Measurements from ENCODE around the gene RNF166.

Gene RNF166

DNA sequence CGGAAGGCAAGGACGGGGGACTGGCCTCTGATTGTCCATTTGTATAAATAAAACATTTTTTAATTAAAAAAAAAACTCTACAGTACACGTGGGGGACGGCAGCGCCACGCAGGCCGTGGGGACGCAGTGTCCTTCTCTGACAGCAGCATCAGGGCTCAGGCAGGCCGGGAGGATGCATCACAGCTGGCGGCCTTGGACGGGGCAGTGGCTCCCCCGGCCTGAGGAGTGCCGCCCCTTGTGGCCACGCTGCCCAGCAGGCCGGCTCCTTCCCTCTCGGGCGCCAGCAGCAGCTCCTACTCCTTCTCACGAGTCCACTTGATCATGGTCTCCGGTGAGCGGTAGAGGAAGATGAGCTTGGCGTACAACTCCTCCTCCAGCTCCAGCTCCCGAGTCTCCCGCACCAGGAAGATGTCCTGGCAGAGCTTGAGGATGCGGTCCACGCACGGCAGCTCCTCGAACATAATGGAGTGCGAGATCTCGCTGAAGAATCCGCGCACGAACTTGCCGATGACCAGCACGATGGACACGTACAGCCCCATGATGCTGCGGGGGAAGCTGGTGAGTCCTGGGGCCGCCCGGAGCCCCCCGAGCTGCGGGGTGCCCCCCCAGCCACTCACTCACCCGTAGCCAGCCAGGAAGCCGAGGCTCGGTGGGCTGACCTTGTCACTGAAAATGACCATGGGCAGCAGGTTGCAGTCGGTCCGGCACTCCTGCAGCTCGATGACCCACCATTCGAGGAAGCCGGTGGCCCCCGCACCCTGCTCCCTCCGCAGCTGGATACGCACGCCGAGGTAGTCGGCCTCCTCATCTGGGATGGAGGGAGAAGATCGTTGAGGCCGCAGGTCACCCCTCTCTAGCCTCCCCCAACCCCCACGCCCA lies 9.3 kb upstream of the RNF166 start:
- TF ChIP-seq FOXM1 (IDR thresholded peaks at IDR 0.05; ENCODE audit: borderline replicate concordance, low read depth): no peak
- TF ChIP-seq, protein P1, sequence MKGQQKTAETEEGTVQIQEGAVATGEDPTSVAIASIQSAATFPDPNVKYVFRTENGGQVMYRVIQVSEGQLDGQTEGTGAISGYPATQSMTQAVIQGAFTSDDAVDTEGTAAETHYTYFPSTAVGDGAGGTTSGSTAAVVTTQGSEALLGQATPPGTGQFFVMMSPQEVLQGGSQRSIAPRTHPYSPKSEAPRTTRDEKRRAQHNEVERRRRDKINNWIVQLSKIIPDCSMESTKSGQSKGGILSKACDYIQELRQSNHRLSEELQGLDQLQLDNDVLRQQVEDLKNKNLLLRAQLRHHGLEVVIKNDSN (IDR thresholded peaks at IDR 0.05): no peak
- TF ChIP-seq TAF1 (IDR thresholded peaks at IDR 0.05; ENCODE audit: low read depth): no peak
- TF ChIP-seq YY1 (IDR thresholded peaks at IDR 0.05; ENCODE audit: low read depth): no peak
- TF ChIP-seq RAD21 (IDR thresholded peaks at IDR 0.05; ENCODE audit: low read depth): no peak
- TF ChIP-seq TCF12 (IDR thresholded peaks at IDR 0.05; ENCODE audit: low read depth): no peak
- TF ChIP-seq, protein P2, sequence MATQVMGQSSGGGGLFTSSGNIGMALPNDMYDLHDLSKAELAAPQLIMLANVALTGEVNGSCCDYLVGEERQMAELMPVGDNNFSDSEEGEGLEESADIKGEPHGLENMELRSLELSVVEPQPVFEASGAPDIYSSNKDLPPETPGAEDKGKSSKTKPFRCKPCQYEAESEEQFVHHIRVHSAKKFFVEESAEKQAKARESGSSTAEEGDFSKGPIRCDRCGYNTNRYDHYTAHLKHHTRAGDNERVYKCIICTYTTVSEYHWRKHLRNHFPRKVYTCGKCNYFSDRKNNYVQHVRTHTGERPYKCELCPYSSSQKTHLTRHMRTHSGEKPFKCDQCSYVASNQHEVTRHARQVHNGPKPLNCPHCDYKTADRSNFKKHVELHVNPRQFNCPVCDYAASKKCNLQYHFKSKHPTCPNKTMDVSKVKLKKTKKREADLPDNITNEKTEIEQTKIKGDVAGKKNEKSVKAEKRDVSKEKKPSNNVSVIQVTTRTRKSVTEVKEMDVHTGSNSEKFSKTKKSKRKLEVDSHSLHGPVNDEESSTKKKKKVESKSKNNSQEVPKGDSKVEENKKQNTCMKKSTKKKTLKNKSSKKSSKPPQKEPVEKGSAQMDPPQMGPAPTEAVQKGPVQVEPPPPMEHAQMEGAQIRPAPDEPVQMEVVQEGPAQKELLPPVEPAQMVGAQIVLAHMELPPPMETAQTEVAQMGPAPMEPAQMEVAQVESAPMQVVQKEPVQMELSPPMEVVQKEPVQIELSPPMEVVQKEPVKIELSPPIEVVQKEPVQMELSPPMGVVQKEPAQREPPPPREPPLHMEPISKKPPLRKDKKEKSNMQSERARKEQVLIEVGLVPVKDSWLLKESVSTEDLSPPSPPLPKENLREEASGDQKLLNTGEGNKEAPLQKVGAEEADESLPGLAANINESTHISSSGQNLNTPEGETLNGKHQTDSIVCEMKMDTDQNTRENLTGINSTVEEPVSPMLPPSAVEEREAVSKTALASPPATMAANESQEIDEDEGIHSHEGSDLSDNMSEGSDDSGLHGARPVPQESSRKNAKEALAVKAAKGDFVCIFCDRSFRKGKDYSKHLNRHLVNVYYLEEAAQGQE (IDR thresholded peaks at IDR 0.05; ENCODE audit: low read depth): no peak
- TF ChIP-seq, protein P3, sequence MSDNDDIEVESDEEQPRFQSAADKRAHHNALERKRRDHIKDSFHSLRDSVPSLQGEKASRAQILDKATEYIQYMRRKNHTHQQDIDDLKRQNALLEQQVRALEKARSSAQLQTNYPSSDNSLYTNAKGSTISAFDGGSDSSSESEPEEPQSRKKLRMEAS (IDR thresholded peaks at IDR 0.05): no peak
- no peak for TF ChIP-seq CEBPB (IDR thresholded peaks at IDR 0.05)
- no peak for TF ChIP-seq NFIC (IDR thresholded peaks at IDR 0.05)
- no peak for TF ChIP-seq ZBTB7A (IDR thresholded peaks at IDR 0.05; ENCODE audit: low read depth)
- TF ChIP-seq EGR1 (IDR thresholded peaks at IDR 0.05): no peak
- no peak for TF ChIP-seq TEAD4 (IDR thresholded peaks at IDR 0.05)
- TF ChIP-seq CREB1 (IDR thresholded peaks at IDR 0.05; ENCODE audit: low read depth): no peak
- TF ChIP-seq EP300 (IDR thresholded peaks at IDR 0.05; ENCODE audit: borderline replicate concordance): no peak

DNA sequence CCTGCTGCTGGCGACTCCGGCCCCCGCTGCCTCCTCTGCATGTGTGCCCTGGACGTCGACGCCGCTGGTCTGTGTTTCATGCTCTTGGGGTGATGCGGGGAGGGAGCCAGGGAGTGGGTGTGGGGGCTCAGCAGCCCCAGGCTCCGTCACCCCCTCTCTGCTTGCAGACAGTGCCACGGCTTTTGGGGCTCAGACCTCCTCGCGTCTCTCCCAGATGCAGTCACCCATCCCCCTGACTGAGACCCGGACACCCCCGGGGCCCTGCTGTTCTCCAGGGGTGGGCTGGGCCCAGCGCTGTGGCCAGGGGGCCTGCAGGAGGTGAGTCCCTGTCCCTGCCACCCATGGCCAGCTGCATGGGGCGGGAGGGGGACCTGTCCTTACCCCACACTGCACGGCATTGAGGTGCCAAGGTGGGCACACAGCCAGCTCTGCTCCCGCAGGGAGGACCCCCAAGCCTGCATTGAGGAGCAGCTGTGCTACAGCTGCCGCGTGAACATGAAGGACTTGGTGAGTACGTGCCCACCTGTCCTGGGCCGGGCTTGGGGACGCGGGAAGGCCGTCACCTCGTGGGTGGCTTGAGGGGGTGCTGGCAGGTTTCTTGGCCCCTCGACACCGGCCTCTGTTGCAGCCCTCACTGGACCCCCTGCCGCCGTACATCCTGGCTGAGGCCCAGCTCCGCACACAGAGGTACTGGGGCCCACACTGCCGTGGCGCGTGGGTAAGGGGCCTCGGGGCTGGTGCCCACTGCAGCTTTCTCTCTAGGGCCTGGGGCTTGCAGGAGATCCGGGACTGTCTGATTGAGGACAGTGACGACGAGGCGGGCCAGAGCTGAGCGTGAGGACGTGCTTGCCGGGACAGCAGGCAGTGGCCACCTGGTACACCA lies 8.5 kb upstream of the RNF166 start:
- TF ChIP-seq TEAD4 (IDR thresholded peaks at IDR 0.05): no peak
- TF ChIP-seq TAF1 (IDR thresholded peaks at IDR 0.05; ENCODE audit: low read depth): no peak
- TF ChIP-seq, protein P2 (IDR thresholded peaks at IDR 0.05; ENCODE audit: low read depth): no peak
- TF ChIP-seq CEBPB (IDR thresholded peaks at IDR 0.05): no peak
- TF ChIP-seq TCF12 (IDR thresholded peaks at IDR 0.05; ENCODE audit: low read depth): no peak
- TF ChIP-seq FOXM1 (IDR thresholded peaks at IDR 0.05; ENCODE audit: borderline replicate concordance, low read depth): no peak
- TF ChIP-seq YY1 (IDR thresholded peaks at IDR 0.05; ENCODE audit: low read depth): no peak
- TF ChIP-seq NFIC (IDR thresholded peaks at IDR 0.05): no peak
- TF ChIP-seq, protein P3 (IDR thresholded peaks at IDR 0.05): no peak
- no peak for TF ChIP-seq RAD21 (IDR thresholded peaks at IDR 0.05; ENCODE audit: low read depth)
- TF ChIP-seq, protein P1 (IDR thresholded peaks at IDR 0.05): no peak
- TF ChIP-seq ZBTB7A (IDR thresholded peaks at IDR 0.05; ENCODE audit: low read depth): no peak
- no peak for TF ChIP-seq EP300 (IDR thresholded peaks at IDR 0.05; ENCODE audit: borderline replicate concordance)
- no peak for TF ChIP-seq EGR1 (IDR thresholded peaks at IDR 0.05)
- TF ChIP-seq CREB1 (IDR thresholded peaks at IDR 0.05; ENCODE audit: low read depth): no peak

DNA sequence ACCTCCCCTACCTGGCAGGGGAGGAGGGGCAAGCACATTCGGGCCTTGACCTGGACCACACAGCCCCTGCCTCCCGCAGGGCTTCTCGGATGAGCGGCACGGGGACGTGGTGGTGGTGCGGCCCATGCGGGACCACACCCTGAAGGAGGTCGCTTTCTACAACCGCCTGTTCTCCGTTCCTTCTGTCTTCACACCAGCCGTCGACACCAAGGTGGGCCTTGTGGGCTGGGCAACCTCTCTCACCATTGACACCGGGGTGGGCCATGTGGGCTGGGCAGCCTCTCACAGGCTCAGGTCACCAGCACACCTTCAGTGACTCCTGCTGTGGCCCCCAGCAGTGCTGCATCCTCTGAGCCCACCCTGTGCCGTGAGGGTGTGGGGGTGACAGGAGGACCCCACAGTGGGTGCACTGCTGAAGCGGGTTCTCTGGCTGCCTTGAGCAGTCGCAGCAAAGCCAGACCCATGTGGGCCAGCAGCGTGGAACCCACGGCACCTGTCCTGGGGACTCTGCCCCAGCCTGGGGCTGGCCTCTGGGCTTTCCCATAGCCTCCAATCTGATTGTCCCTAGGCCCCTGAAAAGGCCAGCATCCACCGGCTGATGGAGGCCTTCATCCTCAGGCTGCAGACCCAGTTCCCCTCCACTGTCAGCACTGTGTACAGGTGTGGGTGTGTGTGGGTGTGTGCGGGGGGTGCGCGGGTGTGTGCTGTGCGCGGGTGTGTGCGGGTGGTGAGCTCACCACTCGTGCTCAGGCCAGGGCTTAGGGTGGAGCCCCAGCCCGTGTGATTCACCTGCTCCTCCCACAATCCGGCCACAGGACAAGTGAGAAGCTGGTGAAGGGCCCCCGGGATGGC lies 7.6 kb upstream of the RNF166 start:
- TF ChIP-seq TAF1 (IDR thresholded peaks at IDR 0.05; ENCODE audit: low read depth) (no peak), TEAD4 (IDR thresholded peaks at IDR 0.05) (no peak), EP300 (IDR thresholded peaks at IDR 0.05; ENCODE audit: borderline replicate concordance) (no peak)

- TF ChIP-seq NFIC (IDR thresholded peaks at IDR 0.05) (no peak), CREB1 (IDR thresholded peaks at IDR 0.05; ENCODE audit: low read depth) (no peak)
- TF ChIP-seq, protein P3 (IDR thresholded peaks at IDR 0.05): no peak
These were observed 6.8 kb upstream of the RNF166 start for GRCh38 chr16:88713054-88713453.

Measured in Ishikawa (cell line).